HG02970 (cell line): Measurements from ENCODE around the gene DHCR7.
"Not testable (repeated sequence)": the region's sequence is repeated elsewhere in the genome, so short reads cannot be mapped to it uniquely, and the experiment has no call there.

ENCODE experiments used
- ATAC-seq: cut with Tn5 transposase; IDR thresholded peaks from one replicate; pipeline ENCODE4 v1.9.1; 2021; ENCODE audit warnings: mild to moderate bottlenecking, moderate library complexity, moderate number of reproducible peaks; ENCODE audit not compliant: unreplicated experiment, low FRiP score

DHCR7 gene

DNA sequence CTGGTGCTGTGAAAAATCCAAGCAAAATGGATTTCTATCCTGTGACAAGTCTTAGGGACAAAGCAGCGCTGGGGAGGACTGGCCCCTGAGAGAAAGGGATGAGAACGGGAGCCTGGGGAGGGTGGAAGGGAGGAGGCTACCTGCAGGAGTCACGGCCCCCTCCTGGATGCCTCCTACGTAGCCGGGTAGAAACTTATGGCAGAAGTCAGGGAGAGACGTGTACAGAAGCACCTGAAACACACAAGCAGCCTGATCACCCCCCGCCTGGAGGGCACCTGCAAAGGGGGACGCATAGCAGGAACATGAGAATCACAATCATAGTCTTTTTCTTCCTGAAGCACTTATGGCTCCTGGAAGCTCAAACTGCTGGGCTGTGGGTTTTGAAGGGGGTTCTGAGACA is 6.1 kb downstream of the DHCR7 start:
- ATAC-seq, result no peak

DNA sequence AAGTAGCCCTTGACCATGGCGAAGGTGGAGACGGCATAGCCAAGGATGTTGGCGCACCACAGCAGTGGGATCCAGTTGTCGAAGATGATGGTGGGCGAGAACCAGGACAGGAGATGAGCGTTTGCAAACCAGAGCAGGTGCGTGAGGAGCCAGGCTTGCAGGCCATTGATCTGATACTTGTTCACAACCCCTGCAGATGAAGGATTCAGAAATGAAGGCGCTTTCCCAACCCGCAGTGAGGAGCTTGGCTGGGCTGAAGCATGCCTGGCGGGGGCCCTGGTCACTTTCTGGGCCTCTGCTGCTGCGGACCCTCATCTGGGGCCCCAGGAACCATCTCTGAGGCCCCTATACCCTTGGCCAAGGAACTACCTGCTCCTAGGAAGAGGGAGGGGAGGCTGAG is 6.9 kb downstream of the DHCR7 start:
- no peak for ATAC-seq

DNA sequence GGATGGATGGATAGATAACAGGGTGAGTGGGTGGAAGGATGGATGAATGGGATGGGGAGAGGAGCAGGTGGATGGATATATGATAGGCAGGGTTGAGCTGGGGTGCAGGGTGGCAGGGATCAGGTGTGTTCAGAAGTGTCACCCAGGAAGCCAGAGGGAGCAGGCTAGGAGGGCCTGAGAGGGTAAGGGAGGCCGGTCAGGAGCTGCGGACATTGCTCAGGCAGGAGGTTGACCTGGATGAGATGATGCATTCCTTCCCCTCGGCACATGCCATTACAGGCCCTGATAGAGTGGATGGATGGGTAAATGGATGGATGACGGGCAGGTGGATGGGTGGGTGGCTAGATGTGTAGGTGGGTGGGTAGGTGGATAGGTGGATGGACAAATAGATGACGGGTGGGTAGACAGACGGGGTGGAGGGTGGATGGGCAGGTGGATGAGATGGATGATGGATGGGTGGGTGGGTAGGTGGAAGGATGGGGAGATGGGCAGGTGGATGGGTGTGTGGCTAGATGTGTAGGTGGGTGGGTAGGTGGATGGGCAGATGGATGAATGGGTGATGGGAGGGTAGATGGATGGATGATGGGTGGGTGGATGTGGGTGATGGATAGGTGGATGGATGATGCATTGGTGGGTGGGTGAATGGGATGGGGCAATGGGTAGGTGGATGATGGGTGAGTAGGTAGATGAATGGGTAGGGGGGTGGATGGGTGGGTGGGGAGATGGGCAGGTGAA is 8.0 kb downstream of the DHCR7 start:
- ATAC-seq, result no peak

DNA sequence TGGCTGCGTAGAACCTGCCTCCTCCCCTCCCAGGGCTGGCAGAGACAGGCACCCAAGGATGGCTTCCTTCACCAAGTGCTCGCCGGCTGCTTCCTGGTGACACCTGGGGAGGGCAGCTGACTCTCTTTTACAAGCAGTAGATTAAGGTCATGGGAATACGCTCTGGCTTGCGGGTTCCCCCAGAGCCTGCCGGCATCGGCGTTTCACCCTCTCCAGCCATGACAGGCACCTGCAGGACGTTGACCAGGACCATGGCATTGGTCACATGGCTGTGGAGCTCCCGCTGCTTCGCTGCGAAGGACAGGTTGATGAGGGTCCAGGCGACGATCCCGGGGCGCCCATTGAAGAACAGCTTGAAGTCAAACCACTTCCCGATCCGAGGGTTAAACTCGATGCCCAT is 9.5 kb downstream of the DHCR7 start:
- ATAC-seq, result no peak

DNA sequence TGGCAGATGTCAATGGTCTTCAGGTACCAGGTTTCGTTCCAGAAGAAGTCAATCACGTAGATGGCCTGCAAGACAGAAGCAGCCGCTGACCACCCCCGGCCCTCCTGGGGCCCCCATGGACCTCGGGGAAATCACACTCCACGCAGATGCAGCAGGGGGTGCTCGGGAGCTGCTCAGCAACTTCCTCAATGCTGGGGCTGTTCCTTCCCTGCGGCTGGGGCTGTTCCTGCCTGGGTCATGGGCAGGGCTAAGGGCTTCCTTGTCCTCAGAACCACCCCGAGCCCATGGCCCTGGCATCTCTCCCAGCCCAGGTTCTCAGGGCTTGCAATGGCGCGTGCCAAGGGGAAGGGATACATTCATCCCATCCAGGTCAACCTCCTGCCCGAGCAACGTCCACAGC is 10.3 kb downstream of the DHCR7 start:
- ATAC-seq, result no peak

DNA sequence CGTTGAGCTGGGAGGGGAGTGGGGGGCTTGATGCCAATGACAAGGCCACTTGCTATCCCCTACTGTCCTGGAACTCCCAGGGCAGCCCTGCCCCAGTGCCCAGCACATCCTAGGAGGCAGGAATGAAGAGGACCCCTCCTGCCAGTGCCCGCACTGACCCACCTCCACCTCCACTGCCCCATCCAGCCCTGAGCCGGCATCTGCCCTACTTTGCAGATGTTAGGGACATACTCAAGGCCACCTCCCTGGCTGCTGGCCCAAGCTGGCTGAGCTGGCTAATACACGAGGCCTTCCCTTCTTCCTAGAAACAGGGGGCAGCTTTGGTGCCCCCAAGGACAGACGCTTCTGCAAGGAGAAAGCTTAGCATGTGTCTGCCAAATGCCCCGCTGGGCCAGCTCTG is 10.8 kb downstream of the DHCR7 start:
- ATAC-seq, result no peak

DNA sequence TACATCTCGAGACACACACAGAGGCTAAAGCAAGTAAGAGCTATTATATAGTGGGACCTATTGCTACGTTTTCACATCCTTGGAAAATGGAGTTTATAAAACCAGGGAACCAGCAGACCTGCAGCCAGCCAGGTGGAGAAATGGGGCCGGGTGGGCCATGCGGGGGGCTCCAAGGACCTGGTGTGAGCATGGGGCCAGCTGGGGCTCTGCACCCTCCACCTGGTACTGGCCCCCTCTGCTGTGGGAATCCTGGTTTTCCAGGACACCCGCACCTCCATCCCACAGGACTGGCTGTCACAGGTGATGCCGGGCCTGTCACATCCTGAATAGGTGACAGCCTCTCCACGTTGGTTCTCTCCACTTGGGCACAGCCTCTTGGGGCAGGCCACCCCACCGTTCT is 11.3 kb downstream of the DHCR7 start:
- no peak for ATAC-seq

DNA sequence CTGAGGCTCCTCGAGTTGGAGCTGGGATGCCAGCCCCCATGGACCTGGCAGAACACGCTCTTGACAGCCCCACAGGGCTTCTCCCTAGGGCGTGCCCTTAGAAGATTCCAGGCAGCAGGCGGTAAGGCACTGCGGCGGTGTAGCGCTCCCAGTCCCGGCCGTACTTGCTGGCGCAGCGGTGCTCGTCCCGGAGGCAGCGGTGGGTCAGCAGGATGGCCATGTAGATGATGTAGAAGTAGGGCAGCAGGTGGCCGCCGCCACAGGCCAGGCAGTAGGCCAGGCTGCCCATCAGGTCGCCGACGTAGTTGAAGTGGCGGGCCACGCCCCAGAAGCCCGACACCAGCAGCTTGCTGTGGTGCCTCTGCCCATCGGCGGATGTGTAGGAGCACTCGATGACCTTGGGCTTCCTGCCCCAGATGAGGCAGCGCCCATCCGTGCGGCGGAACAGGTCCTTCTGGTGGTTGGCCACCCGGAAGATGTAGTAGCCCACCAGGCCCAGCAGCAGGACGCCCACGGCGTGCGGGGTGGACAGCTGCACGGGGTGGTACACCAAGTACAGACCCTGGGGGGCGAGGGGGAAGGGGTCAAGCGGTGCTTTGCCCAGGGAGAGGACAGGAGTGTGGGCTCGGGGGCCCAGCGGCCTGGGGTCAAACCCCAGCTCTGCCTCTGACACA is 12.8 kb downstream of the DHCR7 start:
- ATAC-seq, result no peak

DNA sequence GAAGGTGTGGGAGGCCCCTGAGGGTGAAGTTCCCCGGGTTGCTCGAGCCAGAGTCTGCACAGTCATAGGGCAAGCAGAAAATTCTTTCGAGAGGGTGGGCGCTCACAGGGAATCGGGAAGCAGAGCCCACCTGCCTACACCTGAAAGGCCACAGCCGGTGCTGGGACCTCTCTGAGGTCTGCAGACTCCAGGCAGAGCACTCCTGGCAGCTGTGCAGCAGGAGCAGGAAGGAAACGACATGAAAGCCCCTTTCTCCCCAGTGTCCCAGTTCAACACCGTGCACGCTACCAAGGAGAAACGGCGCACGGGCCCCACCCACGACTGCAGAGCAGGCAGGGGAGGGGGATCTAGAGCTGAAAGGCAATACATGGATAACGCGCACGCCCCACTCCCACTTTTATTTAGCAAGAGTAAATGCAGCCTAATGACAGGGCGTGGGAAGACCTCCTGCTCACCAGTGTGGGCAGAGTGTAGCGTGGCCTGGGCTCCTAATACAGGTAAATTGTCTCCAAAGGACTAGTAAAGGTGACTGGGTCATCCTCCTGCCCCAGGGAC is 13.5 kb downstream of the DHCR7 start:
- no peak for ATAC-seq

DNA sequence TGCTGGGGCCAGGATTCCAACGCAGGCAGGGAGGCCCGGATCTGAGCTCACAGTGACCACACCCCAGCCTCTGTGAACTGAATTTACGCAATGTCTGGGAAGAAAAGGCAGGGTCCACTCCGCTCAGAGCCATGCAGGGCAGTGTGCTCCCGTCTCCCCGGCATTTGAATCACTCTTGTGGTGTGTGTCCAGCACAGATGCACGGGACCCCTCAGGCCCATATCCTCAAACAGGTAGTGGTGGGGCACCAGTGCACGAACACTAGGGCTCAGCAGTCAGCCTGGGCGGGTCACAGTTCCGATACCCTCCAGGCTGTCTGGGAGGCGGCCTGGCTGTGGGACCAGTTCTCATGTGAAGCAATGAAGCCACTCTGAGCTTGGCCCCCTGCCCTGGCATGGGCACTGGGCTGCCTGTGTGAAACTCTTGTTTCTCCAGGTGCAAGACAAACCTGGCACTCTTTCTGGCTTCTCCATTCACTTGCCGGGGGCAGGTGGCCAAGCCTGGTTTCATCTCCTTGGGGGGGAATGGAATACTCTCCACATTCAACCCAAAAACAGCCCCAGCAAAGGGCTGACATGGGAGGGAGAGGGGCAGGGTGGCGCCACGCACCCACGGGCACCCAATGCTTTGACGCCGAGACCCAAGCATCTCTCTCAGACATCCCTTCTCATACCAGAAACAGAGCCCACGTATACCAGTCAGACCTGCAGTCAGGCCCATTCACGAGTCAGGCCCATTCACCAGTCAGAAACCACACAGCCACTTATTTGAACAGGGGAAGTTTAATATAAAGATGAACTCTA is 14.3 kb downstream of the DHCR7 start:
- no peak for ATAC-seq

DNA sequence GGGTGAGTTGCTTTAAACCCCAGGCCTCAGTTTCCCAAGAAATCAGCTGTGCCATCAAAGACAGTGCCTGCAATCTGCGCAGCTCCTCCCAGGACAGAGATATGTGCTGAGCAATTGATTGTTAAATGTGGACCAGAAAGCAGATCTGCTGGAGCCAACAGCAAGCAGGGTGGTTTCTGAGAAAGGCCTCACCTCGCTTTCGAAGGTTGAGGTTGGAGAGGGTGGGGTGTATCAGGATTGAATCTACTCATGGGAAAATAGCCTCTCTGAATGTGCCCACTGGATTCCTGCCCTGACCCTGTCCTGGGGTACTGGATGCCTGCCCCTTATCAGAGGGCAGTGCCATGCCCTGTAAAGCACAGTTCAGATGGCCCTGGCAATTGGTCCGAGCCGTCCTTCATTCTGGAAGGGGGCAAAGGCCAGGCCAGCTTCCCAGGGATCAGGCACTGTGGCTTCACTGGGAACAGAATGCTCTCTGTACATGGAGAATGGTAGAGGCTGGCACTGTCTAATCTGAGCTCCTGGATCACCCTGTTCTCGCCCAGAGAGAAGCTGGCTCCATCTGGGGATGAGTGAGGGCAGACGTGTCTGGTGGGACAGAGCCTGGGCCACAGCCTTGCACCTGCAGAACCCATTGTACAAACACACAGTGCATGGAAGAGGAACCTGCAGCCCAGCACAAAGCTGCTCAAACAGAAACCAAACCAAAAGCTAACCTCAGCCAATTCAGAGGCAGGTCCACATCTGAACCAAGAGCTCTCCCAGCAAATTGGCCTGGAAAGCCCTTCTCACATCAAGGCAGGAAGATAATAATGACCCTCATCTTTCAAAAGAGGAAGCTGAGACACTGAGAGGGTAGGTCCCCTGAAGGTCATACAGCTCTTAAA is 15.2 kb downstream of the DHCR7 start:
- no peak for ATAC-seq

DNA sequence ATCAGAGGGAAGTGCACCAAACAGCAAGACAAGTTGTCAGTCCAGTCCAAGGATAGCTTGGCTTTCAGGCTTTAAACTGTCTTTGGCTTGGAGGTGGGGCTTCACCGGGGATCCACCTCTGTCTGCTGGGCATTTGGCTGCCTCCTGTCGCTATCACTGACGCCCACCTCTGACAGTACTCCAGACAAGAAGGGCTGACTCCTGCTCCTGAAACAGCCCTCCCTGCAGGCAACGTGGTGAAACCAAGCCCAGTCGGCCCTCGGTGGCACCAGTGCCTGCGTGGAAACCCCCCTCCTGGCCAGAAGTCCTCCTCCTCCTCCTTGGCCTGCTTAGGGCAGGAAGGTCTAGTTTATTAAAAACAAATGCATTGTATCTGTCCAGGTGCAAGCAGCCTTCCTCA is 16.9 kb downstream of the DHCR7 start:
- no peak for ATAC-seq

DNA sequence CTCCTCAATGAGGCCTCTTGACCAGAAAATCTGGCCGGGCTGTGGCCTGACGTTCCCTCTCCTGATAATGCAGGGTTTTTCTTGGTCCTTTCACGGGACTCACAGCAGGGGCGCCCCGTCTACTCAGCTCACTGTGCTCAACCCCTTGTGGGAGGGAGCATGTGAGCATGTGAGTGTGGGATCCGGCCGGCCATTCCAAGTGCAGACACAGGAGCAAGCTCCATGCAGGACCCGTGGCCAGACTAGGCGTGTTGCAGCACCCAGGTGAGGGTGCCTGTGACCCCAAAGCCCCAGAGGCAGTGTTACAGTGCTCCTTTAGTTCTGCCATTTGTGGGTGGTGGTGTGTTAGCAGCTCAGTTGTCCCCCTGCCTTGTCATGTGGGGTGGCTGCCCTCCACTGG is 18.0 kb downstream of the DHCR7 start:
- no peak for ATAC-seq

DNA sequence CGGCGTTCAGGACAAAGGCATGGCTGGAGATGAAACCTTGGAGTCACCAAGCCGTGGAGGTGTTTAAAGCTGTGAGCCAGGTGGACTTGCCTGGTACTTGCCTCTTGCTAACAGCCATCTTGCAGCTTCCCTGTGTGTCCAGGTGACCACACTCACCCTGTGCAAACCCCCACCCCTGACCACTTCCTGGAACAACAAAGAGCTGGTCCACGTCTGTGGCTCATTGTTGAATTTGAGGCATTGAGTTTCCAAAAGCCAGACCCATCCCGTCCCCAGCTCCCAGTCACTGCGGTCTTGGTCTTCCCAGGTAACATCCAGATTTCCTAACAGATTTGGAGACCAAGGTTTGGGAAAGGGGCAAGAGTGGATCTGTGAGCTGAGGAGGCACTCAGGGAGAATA is 18.5 kb downstream of the DHCR7 start:
- no peak for ATAC-seq

DNA sequence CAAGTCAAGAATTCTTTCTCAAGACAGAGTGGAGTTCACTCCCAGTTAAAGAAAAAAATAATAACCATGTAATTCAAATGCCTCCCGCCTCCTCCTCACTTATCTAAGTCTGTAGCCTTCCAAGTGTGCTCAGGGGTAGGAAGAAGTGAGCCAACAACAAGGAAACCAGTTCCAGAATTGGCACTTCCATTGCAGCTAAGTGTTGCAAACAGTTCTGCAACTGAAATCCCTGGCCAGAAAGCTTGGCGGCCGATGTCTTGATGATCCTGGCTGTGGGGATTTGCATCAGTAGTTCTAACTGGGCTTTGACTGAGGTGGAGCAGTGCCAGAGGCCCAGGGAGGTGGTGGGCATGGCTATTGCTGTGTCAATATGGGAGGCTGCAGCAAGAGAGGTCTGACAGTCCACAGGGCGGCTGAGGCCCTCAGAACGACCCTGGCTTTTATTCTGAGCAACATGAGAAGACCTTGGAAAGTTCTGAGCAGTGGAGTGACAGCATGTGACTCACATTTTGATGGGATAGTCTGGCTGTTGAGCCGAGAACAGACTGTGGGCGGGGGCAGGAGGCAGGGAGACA is 19.2 kb downstream of the DHCR7 start:
- no peak for ATAC-seq

DNA sequence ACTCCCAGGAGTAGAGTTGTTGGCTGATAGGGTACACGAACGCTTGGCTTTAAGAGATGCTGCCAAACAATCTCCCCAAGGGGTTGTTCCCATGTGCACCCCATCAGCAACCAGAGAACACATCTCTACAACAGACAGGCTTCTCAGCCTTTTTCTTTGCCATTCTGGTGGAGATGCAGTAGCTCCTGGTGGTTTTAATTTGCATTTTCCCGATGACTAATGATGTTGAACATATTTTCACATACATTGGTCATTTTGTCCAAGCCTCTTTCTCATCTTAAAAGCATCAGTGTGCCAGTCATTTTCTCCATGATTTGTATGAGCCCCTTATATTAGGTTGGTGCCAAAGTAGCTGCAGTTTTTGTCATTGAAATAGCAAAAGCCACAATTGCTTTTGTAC is 21.8 kb downstream of the DHCR7 start:
- no peak for ATAC-seq

DNA sequence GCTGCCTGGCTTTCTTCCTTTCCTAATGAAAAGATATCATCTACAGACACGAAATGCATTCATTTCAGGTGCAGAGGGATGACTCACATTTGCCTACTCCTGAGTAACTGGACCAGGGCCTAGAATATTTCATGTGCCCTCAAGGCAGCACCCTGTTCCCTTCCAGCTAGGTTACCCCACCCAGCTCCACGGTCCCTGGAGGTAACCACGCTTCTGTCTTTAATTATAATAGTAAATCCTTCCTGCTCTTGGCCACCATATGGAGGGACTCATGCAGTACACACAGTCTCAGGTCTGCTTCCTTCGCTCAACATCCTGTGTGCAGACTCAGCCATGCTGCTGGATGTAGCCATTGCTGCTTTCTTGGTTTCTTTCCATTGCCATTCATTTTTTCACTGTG is 22.3 kb downstream of the DHCR7 start:
- ATAC-seq, result no peak

DNA sequence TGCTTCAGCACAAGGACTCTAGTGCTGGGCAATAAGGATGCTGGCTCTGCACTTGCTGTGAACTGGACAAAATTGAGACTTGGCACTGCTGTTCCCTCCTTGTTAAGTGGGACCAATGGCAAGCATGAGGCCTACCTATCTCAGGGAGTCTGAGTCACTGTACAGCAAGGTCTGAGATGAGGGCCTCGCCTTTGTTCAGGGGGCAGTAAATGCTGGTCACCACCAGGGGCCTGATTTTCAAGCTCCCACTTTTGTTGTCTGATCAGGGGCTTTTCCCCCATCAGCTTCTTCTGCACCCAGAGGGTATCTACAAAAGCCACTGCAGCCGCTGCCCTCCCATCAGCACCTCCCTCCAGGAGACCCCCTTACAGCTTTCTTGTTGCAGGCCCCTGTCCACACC is 22.8 kb downstream of the DHCR7 start:
- no peak for ATAC-seq

DNA sequence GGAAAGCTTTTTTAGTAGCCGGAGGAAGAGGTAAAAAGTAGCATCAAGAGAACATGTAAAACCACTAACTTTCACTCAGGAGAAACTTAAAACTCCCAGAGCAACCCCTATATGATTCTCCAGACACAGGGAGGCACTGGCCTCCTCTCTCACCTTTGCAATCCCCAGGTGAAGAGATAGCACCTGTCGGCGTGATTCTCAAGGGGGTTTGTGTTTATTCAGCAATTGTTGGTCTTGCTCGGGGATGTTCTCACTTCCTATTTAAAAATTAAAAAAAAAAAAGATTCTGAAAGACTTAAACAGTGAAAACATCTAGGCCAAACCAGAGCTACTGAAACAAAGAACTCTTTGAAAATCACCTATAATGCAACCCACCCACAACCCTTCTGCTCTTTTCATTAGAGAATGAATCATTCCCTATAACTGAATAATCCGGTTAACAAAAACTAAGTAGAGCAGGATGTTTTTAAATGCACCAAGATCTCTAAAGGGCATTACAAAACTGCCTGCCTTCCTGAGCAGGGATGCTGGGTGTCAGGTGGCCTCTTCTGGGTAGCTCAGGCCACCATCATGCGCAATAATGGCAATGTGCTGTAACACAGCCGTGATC is 24.9 kb downstream of the DHCR7 start:
- no peak for ATAC-seq

DNA sequence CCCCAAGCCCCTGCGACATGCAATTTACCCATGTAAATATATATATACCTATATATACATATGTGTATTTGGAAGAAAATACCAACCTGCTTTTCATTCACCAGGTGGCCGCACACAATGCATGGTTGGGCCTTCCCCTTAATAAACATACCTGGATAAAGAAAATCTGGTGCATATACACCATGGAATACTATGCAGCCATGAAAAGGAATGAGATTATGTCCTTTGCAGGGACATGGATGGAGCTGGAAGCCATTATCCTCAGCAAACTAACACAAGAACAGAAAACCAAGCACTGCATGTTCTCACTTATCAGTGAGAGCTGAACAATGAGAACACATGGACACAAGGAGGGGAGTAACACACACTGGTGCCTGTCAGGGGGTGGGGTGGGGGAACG is 25.9 kb downstream of the DHCR7 start:
- ATAC-seq, result not testable (repeated sequence)
